HepG2 (cell line): ENCODE results near the gene KCNMA1.
"Not testable (repeated sequence)": the region's sequence is repeated elsewhere in the genome, so short reads cannot be mapped to it uniquely, and the experiment has no call there.

Source experiments
- EP300 ChIP-seq, 3 experiments: sonication (generic) in 1 of 3; formaldehyde crosslinking in 1 of 3; IDR thresholded peaks; 2 replicates each; pipeline versions ENCODE4 v1.5.1 to v1.6.1; 2011 to 2020; ENCODE audit warnings: low read depth in 2 of 3, low read length in 2 of 3, borderline replicate concordance in 1 of 3, improper control_type of control experiment in 1 of 3, mild to moderate bottlenecking in 1 of 3, missing genetic modification reagents in 1 of 3, moderate library complexity in 1 of 3
- HDAC1 ChIP-seq: sonication (generic); formaldehyde crosslinking; IDR thresholded peaks from 2 replicates; pipeline ENCODE4 v1.5.1; 2020; ENCODE audit warnings: mild to moderate bottlenecking, missing genetic modification reagents
- KAT2B ChIP-seq: fragments of 150-350 bp; IDR thresholded peaks from 2 replicates; pipeline ENCODE4 v1.6.1; 2014; ENCODE audit warnings: low read depth, low read length, borderline replicate concordance
- MYC ChIP-seq: sonication (generic); formaldehyde crosslinking; IDR thresholded peaks from 2 replicates; pipeline ENCODE4 v1.9.0; 2021; ENCODE audit warnings: missing genetic modification reagents, borderline replicate concordance
- ZNF775 ChIP-seq: sonication (generic); formaldehyde crosslinking; IDR thresholded peaks from 2 replicates; pipeline ENCODE4 v1.4.0; 2020; ENCODE audit warnings: missing genetic modification reagents, mild to moderate bottlenecking, moderate library complexity, borderline replicate concordance
- TF ChIP-seq, protein P1 (sequence below): sonication (generic); formaldehyde crosslinking; IDR thresholded peaks from 2 replicates; pipeline ENCODE4 v1.8.0; 2022; ENCODE audit warnings: missing genetic modification reagents, mild to moderate bottlenecking, borderline replicate concordance
- TF ChIP-seq, protein P2 (sequence below): sonication (generic); formaldehyde crosslinking; IDR thresholded peaks from 2 replicates; pipeline ENCODE4 v1.5.0; 2020; ENCODE audit warnings: mild to moderate bottlenecking, missing genetic modification reagents, moderate library complexity
- TF ChIP-seq, protein P3 (sequence below): sonication (generic); formaldehyde crosslinking; IDR thresholded peaks from 2 replicates; pipeline ENCODE4 v1.4.0; 2020; ENCODE audit warnings: missing genetic modification reagents

DNA sequence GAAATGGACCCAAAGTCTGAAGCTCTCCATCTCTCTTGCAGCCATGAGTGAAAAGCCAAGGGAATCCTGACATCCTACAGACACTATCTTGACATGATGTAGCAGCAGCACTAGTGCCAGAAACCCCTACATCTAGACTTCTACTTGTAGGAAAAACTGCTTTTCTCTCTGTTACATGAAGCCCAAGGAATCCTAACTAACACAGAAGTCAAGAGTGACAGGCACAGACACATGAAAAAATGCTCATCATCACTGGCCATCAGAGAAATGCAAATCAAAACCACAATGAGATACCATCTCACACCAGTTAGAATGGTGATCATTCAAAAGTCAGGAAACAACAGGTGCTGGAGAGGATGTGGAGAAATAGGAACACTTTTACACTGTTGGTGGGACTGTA, 297.7 kb downstream of the KCNMA1 start:
- not testable (repeated sequence) for TF ChIP-seq MYC (CRISPR knock-in tag); HDAC1; KAT2B; EP300 (IDR thresholded peaks at IDR 0.05; ENCODE audit: low read depth in 2 of 2, low read length in 2 of 2); EP300 (CRISPR knock-in tag; IDR thresholded peaks at IDR 0.05; ENCODE audit: borderline replicate concordance); ZNF775 (CRISPR knock-in tag)
- TF ChIP-seq, protein P1, sequence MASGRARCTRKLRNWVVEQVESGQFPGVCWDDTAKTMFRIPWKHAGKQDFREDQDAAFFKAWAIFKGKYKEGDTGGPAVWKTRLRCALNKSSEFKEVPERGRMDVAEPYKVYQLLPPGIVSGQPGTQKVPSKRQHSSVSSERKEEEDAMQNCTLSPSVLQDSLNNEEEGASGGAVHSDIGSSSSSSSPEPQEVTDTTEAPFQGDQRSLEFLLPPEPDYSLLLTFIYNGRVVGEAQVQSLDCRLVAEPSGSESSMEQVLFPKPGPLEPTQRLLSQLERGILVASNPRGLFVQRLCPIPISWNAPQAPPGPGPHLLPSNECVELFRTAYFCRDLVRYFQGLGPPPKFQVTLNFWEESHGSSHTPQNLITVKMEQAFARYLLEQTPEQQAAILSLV (CRISPR knock-in tag) = not testable (repeated sequence)
- TF ChIP-seq, protein P2, sequence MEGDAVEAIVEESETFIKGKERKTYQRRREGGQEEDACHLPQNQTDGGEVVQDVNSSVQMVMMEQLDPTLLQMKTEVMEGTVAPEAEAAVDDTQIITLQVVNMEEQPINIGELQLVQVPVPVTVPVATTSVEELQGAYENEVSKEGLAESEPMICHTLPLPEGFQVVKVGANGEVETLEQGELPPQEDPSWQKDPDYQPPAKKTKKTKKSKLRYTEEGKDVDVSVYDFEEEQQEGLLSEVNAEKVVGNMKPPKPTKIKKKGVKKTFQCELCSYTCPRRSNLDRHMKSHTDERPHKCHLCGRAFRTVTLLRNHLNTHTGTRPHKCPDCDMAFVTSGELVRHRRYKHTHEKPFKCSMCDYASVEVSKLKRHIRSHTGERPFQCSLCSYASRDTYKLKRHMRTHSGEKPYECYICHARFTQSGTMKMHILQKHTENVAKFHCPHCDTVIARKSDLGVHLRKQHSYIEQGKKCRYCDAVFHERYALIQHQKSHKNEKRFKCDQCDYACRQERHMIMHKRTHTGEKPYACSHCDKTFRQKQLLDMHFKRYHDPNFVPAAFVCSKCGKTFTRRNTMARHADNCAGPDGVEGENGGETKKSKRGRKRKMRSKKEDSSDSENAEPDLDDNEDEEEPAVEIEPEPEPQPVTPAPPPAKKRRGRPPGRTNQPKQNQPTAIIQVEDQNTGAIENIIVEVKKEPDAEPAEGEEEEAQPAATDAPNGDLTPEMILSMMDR (CRISPR knock-in tag) = not testable (repeated sequence)
- TF ChIP-seq, protein P3, sequence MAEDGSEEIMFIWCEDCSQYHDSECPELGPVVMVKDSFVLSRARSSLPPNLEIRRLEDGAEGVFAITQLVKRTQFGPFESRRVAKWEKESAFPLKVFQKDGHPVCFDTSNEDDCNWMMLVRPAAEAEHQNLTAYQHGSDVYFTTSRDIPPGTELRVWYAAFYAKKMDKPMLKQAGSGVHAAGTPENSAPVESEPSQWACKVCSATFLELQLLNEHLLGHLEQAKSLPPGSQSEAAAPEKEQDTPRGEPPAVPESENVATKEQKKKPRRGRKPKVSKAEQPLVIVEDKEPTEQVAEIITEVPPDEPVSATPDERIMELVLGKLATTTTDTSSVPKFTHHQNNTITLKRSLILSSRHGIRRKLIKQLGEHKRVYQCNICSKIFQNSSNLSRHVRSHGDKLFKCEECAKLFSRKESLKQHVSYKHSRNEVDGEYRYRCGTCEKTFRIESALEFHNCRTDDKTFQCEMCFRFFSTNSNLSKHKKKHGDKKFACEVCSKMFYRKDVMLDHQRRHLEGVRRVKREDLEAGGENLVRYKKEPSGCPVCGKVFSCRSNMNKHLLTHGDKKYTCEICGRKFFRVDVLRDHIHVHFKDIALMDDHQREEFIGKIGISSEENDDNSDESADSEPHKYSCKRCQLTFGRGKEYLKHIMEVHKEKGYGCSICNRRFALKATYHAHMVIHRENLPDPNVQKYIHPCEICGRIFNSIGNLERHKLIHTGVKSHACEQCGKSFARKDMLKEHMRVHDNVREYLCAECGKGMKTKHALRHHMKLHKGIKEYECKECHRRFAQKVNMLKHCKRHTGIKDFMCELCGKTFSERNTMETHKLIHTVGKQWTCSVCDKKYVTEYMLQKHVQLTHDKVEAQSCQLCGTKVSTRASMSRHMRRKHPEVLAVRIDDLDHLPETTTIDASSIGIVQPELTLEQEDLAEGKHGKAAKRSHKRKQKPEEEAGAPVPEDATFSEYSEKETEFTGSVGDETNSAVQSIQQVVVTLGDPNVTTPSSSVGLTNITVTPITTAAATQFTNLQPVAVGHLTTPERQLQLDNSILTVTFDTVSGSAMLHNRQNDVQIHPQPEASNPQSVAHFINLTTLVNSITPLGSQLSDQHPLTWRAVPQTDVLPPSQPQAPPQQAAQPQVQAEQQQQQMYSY = not testable (repeated sequence)
